Right lobe of liver (tissue), 4 donors: ENCODE results near the gene TGFBR3.

Experiments used
- CTCF ChIP-seq, 4 donors: fragments of 200-600 bp in 3 of 4; fragments of 450-650 bp in 1 of 4; IDR thresholded peaks; one replicate each; pipeline versions ENCODE4 v1.5.1 to v1.8.0; 2016 to 2022; ENCODE audit warnings: antibody characterized with exemption in 4 of 4, mild to moderate bottlenecking in 2 of 4
- POLR2A ChIP-seq: fragments of 450-650 bp; IDR thresholded peaks from one replicate; pipeline ENCODE4 v1.6.1; 2017; ENCODE audit warnings: antibody characterized with exemption, mild to moderate bottlenecking
- donor health status: DM: no; HTN: no; CAD: no.
- donor health status: DM: no; HTN: no; CAD: no.
- donor health status: DM: no; HTN: yes; CAD: no.

GRCh38 chr1:91803123-91803522, 82.8 kb downstream of the TGFBR3 start:
- no peak for TF ChIP-seq CTCF (IDR thresholded peaks at IDR 0.05)
- no peak for TF ChIP-seq POLR2A
